ENCODE measurements around the gene BICC1. TPM values are rescaled to one million over a fixed set of nuclear protein-coding genes. Genes with fewer than 3 reads are reported as not detected.

BICC1 gene
- total RNA-seq, 2 donors from 2014 or later = 0.27 to 0.40 TPM

DNA sequence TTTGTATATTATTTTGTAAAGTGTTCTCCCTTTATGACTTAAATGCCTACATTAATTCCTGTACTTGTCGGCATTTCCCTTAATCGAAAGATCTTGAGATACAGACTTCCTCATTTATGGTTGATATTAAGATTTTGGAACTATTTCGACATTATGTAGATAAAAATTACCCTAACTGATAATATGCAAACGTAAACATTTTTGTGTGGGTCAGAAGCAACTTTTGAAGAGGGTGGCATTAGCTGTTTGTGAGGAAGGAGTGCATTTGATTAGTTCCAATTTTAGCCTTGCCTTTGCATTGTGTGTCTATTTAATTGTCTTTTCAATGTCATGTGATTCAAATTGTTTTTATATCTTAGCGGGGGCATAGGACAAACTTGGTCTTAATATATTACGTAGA, 114.7 kb downstream of the BICC1 start:
- Mint-ChIP-seq H3K36me3 (ENCODE audit: low read depth) (no peaks in the 10 kb centered on the region), H3K4me1 (peaks cover 14% of the 10 kb centered on the region), H3K27ac (no peak overlapping the region), H3K27me3 (ENCODE audit: insufficient read depth) (no peaks in the 10 kb centered on the region), H3K9me3 (no peaks in the 10 kb centered on the region), H3K4me3 (no peak overlapping the region)
- Histone ChIP-seq H3K27me3 (ENCODE audit: control insufficient read depth, insufficient read depth, low read length, poor library complexity, severe bottlenecking) (no peaks in the 10 kb centered on the region), H3K4me1 (ENCODE audit: control insufficient read depth, insufficient read depth, low read length) (no peaks in the 10 kb centered on the region), H3K9ac (ENCODE audit: extremely low read depth, low read length, poor library complexity, severe bottlenecking) (no peak overlapping the region), H3K4me3 (ENCODE audit: low read length) (no peak overlapping the region), H3K36me3 (ENCODE audit: control insufficient read depth, insufficient read depth, low read length) (no peaks in the 10 kb centered on the region), H3K27ac (ENCODE audit: low read depth, low read length) (no peak overlapping the region), H3K9me3 (ENCODE audit: control insufficient read depth, low read length) (no peaks in the 10 kb centered on the region)
- TF ChIP-seq, protein P1, sequence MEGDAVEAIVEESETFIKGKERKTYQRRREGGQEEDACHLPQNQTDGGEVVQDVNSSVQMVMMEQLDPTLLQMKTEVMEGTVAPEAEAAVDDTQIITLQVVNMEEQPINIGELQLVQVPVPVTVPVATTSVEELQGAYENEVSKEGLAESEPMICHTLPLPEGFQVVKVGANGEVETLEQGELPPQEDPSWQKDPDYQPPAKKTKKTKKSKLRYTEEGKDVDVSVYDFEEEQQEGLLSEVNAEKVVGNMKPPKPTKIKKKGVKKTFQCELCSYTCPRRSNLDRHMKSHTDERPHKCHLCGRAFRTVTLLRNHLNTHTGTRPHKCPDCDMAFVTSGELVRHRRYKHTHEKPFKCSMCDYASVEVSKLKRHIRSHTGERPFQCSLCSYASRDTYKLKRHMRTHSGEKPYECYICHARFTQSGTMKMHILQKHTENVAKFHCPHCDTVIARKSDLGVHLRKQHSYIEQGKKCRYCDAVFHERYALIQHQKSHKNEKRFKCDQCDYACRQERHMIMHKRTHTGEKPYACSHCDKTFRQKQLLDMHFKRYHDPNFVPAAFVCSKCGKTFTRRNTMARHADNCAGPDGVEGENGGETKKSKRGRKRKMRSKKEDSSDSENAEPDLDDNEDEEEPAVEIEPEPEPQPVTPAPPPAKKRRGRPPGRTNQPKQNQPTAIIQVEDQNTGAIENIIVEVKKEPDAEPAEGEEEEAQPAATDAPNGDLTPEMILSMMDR (conservative IDR thresholded peaks at IDR 0.05) = no peak
- DNase-seq = no peak
- WGBS, 2 experiments (ENCODE audit: insufficient coverage in 1 of 2, insufficient read length in 1 of 2) = 100% methylated on average over 2 to 4 of the region's 6 CpGs

DNA sequence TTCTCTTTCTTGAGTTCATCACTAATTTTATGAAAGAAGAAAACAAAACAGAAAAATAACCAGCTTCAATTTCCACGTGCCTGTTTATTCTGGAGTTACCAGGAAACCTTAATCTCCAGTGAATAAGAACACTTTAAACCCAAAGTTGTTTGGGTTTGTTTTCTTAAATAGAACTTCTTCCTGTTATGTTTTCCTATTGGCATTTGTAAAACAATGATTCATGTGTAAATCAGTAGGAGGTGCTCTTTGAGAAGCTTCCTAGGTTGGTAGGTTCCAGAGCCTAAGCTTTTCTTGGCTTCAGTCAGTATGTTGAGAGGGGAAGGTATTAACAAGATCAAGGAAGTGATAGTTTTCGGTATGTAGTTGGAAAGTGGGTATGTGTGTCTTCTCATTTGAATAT, 119.0 kb downstream of the BICC1 start:
- no peak overlapping the region for H3K4me3 ChIP-seq (ENCODE audit: low read length)
- Mint-ChIP-seq H3K27me3 (ENCODE audit: insufficient read depth) (no peaks in the 10 kb centered on the region), H3K9me3 (no peaks in the 10 kb centered on the region), H3K4me1 (peaks cover 21% of the 10 kb centered on the region), H3K27ac (peak overlapping the region; percentile 29), H3K36me3 (ENCODE audit: low read depth) (no peaks in the 10 kb centered on the region), H3K4me3 (no peak overlapping the region)
- H3K9me3 ChIP-seq (ENCODE audit: control insufficient read depth, low read length) = no peaks in the 10 kb centered on the region
- H3K9ac ChIP-seq (ENCODE audit: extremely low read depth, low read length, poor library complexity, severe bottlenecking) = no peak overlapping the region
- H3K36me3 ChIP-seq (ENCODE audit: control insufficient read depth, insufficient read depth, low read length) = no peaks in the 10 kb centered on the region
- H3K27ac ChIP-seq (ENCODE audit: low read depth, low read length) = no peak overlapping the region
- 21% methylated on average over 2 of the region's 2 CpGs; no CpG with 5 or more reads in 1 of the 2 experiments for WGBS, 2 experiments (ENCODE audit: insufficient coverage in 1 of 2, insufficient read length in 1 of 2)
- no peak for DNase-seq
- H3K4me1 ChIP-seq (ENCODE audit: control insufficient read depth, insufficient read depth, low read length) = no peaks in the 10 kb centered on the region
- H3K27me3 ChIP-seq (ENCODE audit: control insufficient read depth, insufficient read depth, low read length, poor library complexity, severe bottlenecking) = no peaks in the 10 kb centered on the region
- TF ChIP-seq, protein P1 (conservative IDR thresholded peaks at IDR 0.05) = no peak

DNA sequence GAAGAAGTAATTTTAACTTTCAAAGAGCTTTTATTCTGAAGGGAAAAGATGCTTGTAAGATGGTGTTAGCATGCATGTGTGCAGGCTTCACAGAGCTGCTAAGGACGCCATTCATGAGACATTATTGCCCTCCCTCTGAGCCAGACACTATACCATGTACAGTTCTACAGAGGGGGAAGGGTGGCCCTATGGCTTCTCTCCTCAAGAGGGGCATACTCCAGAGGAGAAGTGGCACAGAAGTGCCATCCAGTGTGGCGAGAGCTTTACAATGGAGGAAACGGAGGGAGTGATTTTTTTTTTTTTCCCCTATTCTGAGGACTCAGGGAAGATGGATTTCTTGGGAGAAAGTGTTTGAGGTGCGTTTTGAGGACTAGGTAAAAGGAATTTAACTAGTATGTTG, 119.5 kb downstream of the BICC1 start:
- no peaks in the 10 kb centered on the region for H3K36me3 ChIP-seq (ENCODE audit: control insufficient read depth, insufficient read depth, low read length)
- no peaks in the 10 kb centered on the region for H3K36me3 Mint-ChIP-seq (ENCODE audit: low read depth)
- 78% methylated on average over 4 of the region's 4 CpGs; no CpG with 5 or more reads in 1 of the 2 experiments for WGBS, 2 experiments (ENCODE audit: insufficient coverage in 1 of 2, insufficient read length in 1 of 2)
- H3K27me3 Mint-ChIP-seq (ENCODE audit: insufficient read depth) = no peaks in the 10 kb centered on the region
- no peaks in the 10 kb centered on the region for H3K4me1 ChIP-seq (ENCODE audit: control insufficient read depth, insufficient read depth, low read length)
- H3K27ac Mint-ChIP-seq = no peak overlapping the region
- no peak overlapping the region for H3K27ac ChIP-seq (ENCODE audit: low read depth, low read length)
- no peak overlapping the region for H3K9ac ChIP-seq (ENCODE audit: extremely low read depth, low read length, poor library complexity, severe bottlenecking)
- no peaks in the 10 kb centered on the region for H3K9me3 ChIP-seq (ENCODE audit: control insufficient read depth, low read length)
- TF ChIP-seq, protein P1 (conservative IDR thresholded peaks at IDR 0.05) = no peak
- no peak overlapping the region for H3K4me3 ChIP-seq (ENCODE audit: low read length)
- no peaks in the 10 kb centered on the region for H3K27me3 ChIP-seq (ENCODE audit: control insufficient read depth, insufficient read depth, low read length, poor library complexity, severe bottlenecking)
- H3K4me1 Mint-ChIP-seq = peaks cover 21% of the 10 kb centered on the region
- no peak overlapping the region for H3K4me3 Mint-ChIP-seq
- DNase-seq = no peak
- no peaks in the 10 kb centered on the region for H3K9me3 Mint-ChIP-seq

Data from endodermal cell (in vitro differentiated cells).